ENCODE results near the gene SALL4. TPM values are rescaled to one million over a fixed set of nuclear protein-coding genes. Genes with fewer than 3 reads are reported as not detected.
"Not testable (repeated sequence)": the region's sequence is repeated elsewhere in the genome, so short reads cannot be mapped to it uniquely, and the experiment has no call there.

Gene SALL4
- total RNA-seq, 6 donors from 2014 or later, result 0.51 to 0.69 (median 0.52) TPM; not detected in 3

DNA sequence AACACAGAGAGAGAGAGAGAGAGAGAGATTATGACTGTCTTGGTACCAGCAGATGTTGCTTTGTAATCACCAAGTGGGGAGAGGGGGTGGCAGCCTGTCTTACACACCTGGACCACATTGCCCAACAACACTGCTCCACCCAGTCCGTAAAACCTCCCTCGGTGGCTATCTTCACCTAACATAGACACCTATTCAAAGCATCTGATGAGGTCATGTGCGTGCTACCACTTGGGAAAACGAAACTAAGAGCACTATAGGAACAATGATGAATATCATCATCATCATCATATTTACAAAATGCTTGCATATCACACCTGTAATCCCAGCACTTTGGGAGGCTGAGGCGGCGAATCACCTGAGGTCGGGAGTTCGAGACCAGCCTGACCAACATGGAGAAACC lies 24.1 kb upstream of the SALL4 start:
- Histone ChIP-seq H3K4me3 (no peak overlapping the region), H3K9me3 (no peaks in the 10 kb centered on the region), H3K27ac (no peak overlapping the region), H3K4me1 (no peaks in the 10 kb centered on the region), H3K36me3 (no peaks in the 10 kb centered on the region), H3K27me3 (no peaks in the 10 kb centered on the region)
- ATAC-seq (ENCODE audit: low FRiP score in 2 of 2) (no peak), DNase-seq (no peak)
- no peak for TF ChIP-seq POLR2AphosphoS5 (IDR thresholded peaks at IDR 0.05)
- TF ChIP-seq, protein P1, sequence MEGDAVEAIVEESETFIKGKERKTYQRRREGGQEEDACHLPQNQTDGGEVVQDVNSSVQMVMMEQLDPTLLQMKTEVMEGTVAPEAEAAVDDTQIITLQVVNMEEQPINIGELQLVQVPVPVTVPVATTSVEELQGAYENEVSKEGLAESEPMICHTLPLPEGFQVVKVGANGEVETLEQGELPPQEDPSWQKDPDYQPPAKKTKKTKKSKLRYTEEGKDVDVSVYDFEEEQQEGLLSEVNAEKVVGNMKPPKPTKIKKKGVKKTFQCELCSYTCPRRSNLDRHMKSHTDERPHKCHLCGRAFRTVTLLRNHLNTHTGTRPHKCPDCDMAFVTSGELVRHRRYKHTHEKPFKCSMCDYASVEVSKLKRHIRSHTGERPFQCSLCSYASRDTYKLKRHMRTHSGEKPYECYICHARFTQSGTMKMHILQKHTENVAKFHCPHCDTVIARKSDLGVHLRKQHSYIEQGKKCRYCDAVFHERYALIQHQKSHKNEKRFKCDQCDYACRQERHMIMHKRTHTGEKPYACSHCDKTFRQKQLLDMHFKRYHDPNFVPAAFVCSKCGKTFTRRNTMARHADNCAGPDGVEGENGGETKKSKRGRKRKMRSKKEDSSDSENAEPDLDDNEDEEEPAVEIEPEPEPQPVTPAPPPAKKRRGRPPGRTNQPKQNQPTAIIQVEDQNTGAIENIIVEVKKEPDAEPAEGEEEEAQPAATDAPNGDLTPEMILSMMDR (IDR thresholded peaks at IDR 0.05), result no peak
- TF ChIP-seq POLR2A (IDR thresholded peaks at IDR 0.05), result no peak
- TF ChIP-seq EP300 (IDR thresholded peaks at IDR 0.05), result no peak
- WGBS, 2 donors, result 90 to 93% methylated on average over 8 of the region's 8 CpGs

DNA sequence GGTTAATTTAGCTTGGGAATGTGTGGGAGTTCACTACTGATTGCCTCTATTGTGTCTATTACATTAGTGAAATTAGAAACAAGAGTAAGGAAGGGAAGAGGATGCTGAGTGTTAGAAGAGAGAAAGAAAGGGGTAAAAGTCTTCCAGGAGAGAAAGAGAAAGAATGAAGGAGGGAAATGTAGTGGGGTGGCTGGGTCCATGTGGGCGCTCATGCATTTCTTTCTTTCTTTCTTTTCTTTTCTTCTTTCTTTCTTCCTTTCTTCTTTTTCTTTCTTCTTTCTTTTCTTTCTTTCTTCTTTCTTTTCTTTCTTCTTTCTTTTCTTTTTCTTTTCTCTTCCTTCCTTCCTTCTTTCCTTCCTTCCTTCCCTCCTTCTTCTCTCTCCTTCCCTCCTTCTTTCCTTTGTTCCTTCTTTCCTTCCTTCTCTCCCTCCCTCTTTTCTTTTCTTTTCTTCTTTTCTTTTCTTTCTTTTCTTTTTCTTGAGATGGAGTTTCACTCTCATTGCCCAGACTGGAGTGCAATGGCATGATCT lies 16.2 kb upstream of the SALL4 start:
- H3K4me3 ChIP-seq, result no peak overlapping the region
- no peak overlapping the region for H3K27ac ChIP-seq
- no peaks in the 10 kb centered on the region for H3K9me3 ChIP-seq
- H3K36me3 ChIP-seq, result no peaks in the 10 kb centered on the region
- TF ChIP-seq POLR2A (IDR thresholded peaks at IDR 0.05) (no peak), EP300 (IDR thresholded peaks at IDR 0.05) (no peak), POLR2AphosphoS5 (IDR thresholded peaks at IDR 0.05) (no peak)
- TF ChIP-seq, protein P1 (IDR thresholded peaks at IDR 0.05), result no peak
- no peak for DNase-seq
- no peaks in the 10 kb centered on the region for H3K27me3 ChIP-seq
- ATAC-seq (ENCODE audit: low FRiP score in 2 of 2), result no peak
- no peaks in the 10 kb centered on the region for H3K4me1 ChIP-seq
- 48 to 100% methylated on average over 1 of the region's 1 CpG for WGBS, 2 donors

DNA sequence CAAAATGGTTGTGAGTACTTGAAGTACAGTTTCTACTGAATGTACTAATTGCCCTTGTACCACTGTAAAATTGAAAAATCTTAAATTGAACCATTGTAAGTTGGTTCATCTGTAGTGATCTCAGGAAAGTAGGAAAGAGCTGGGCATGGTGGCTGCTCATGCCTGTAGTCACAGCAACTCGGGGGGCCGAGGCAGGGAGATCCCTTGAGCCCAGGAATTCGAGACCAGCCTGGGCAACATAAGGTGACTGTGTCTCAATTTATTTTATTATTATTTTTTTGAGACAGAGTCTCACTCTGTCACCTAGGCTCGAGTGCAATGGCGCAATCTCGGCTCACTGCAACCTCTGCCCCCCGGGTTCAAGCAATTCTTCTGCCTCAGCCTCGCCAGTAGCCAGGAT lies 14.5 kb upstream of the SALL4 start:
- H3K4me3 ChIP-seq; H3K36me3 ChIP-seq; H3K27ac ChIP-seq; DNase-seq; ATAC-seq (ENCODE audit: low FRiP score in 2 of 2); H3K27me3 ChIP-seq; H3K4me1 ChIP-seq; H3K9me3 ChIP-seq: not testable (repeated sequence)
- 86 to 93% methylated on average over 8 of the region's 8 CpGs for WGBS, 2 donors

DNA sequence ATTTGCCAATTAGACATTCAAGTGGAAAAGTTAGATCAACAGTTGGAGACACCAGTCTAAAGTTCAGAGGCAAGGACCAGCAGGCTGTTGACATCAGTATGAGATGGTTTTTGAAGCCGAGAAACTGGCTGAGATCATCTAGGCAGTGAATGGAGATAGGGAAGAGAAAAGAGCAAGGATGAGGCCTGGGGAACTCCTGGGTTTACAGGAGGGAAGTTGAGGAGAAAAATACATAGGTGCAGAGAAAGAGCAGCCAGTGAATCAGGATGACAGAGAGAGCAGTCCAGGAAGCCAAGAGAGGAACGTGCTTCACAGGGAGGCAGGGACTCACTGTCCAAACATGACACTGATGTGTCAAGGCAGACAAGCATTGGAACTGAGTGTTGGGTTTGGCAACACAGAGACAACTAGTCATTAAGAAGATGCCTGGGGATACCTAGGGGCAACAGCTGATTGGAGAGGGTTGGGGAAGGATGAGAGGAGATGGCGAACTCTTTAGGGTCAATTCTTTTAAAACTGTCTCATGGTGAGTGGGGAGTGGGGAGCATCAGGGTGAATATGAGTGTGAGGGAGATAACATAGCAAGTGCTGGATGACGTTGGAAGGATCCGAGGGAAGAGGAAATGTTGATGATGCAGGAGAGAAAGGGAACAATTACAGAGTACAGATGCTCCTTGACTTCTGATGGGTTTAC lies 13.2 kb upstream of the SALL4 start:
- ATAC-seq (ENCODE audit: low FRiP score in 2 of 2), result no peak
- 70 to 71% methylated on average over 5 of the region's 5 CpGs for WGBS, 2 donors
- TF ChIP-seq, protein P1 (IDR thresholded peaks at IDR 0.05), result no peak
- no peak for TF ChIP-seq POLR2AphosphoS5 (IDR thresholded peaks at IDR 0.05)
- H3K9me3 ChIP-seq, result no peaks in the 10 kb centered on the region
- no peaks in the 10 kb centered on the region for H3K27me3 ChIP-seq
- H3K4me3 ChIP-seq, result no peak overlapping the region
- DNase-seq, result no peak
- no peak overlapping the region for H3K27ac ChIP-seq
- no peaks in the 10 kb centered on the region for H3K36me3 ChIP-seq
- H3K4me1 ChIP-seq, result no peaks in the 10 kb centered on the region

DNA sequence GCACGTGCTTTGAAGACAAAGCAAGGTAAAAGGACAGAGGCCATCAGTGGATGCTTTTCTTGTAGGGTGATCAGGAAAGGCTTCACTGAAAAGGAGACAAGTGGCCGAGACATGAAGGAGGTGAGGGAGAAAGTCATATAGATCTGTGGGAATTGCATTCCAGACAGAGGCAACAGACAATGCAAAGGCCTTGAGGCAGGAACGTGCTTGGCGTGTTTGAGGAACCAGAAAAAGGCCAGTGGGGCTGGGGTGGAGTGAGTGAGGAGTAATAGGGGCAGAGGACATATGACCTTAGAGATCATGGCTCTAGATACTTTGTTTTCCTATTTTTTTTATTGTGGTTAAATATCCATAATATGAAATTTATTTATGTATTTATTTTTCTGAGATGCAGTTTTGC lies 10.5 kb upstream of the SALL4 start:
- ATAC-seq (ENCODE audit: low FRiP score in 2 of 2), result no peak
- no peak for DNase-seq
- Histone ChIP-seq H3K27me3 (no peaks in the 10 kb centered on the region), H3K4me1 (no peaks in the 10 kb centered on the region), H3K4me3 (no peak overlapping the region), H3K9me3 (no peaks in the 10 kb centered on the region), H3K36me3 (no peaks in the 10 kb centered on the region), H3K27ac (no peak overlapping the region)
- TF ChIP-seq POLR2AphosphoS5 (IDR thresholded peaks at IDR 0.05) (no peak), EP300 (IDR thresholded peaks at IDR 0.05) (no peak), POLR2A (IDR thresholded peaks at IDR 0.05) (no peak)
- TF ChIP-seq, protein P1 (IDR thresholded peaks at IDR 0.05), result no peak
- WGBS, 2 donors, result 90 to 91% methylated on average over 4 of the region's 4 CpGs

Measured in upper lobe of left lung (tissue), 6 donors.